Aorta (tissue), 5 donors: Measurements from ENCODE around the gene LRRC8D. TPM values are rescaled to one million over a fixed set of nuclear protein-coding genes. Genes with fewer than 3 reads are reported as not detected.

Experiments used
- ATAC-seq: fragments of 200-7000 bp; cut with Tn5 transposase; one replicate; pipeline ENCODE4 v1.9.1; 2022; ENCODE audit warnings: moderate library complexity; ENCODE audit not compliant: low FRiP score
- DNase-seq, 2 donors: peaks; one replicate each; pipeline ENCODE4 v3.0.0-alpha.2; 2020
- H3K27ac ChIP-seq, 2 donors: one replicate each; pipeline ENCODE4 v1.5.1; 2013; ENCODE audit warnings: low read length in 2 of 2, mild to moderate bottlenecking in 2 of 2, moderate library complexity in 2 of 2, control low read depth in 1 of 2, inconsistent platforms in 1 of 2, low read depth in 1 of 2
- H3K27me3 ChIP-seq, 2 donors: one replicate each; pipeline ENCODE4 v1.6.1; 2013; ENCODE audit warnings: control low read depth in 1 of 2, low read length in 1 of 2, mild to moderate bottlenecking in 1 of 2, moderate library complexity in 1 of 2; ENCODE audit not compliant: insufficient read depth in 2 of 2, control insufficient read depth in 1 of 2
- H3K36me3 ChIP-seq, 2 donors: one replicate each; pipeline ENCODE4 v1.6.1; 2013; ENCODE audit warnings: control low read depth in 1 of 2, low read length in 1 of 2, mild to moderate bottlenecking in 1 of 2; ENCODE audit not compliant: insufficient read depth in 2 of 2, control insufficient read depth in 1 of 2
- H3K4me1 ChIP-seq, 2 donors: one replicate each; pipeline ENCODE4 v1.6.1; 2013; ENCODE audit warnings: low read length in 2 of 2, control low read depth in 1 of 2, mild to moderate bottlenecking in 1 of 2, moderate library complexity in 1 of 2; ENCODE audit not compliant: insufficient read depth in 2 of 2, control insufficient read depth in 1 of 2
- H3K4me3 ChIP-seq, 2 donors: one replicate each; pipeline ENCODE4 v1.5.1; 2013; ENCODE audit warnings: low read length in 2 of 2, control low read depth in 1 of 2, mild to moderate bottlenecking in 1 of 2
- H3K9me3 ChIP-seq: one replicate; pipeline ENCODE4 v1.6.1; 2013; ENCODE audit warnings: mild to moderate bottlenecking, low read length; ENCODE audit not compliant: control insufficient read depth
- WGBS, 2 donors: extraction: QIAGEN DNeasy Blood & Tissue Kit; methylation state at CpG; one replicate each; pipeline ENCODE4 v1.1.7; 2013; 5-methylcytosine and 5-hydroxymethylcytosine counted together
- intact Hi-C, 2 donors: fragments of 100-400 bp; cut with DNase I; formaldehyde crosslinking; loops; one replicate each; pipeline versions ENCODE4 v1.14.2 to v1.15.0; 2022
- polyA plus RNA-seq, 2 donors: library from polyadenylated mRNA; stranded (reverse); fragments of 200-250 nt; gene quantifications; one replicate each; pipeline ENCODE4 v1.2.3, GENCODE V29; 2013
- total RNA-seq, 2 donors: library from RNA; stranded (reverse); fragmentation: NEBNext Ultra II Directional; extraction: Animal tissue kit (Norgen Biotek cat#: 25700); gene quantifications; one replicate each; pipeline ENCODE4 v1.2.1, GENCODE V29; 2021
- donor health status: healthy with polysubstance abuse.
- donor health status: Bipolar disorder and iron deficiency.
- donor health status: DM: no; HTN: no; CAD: no.
- donor health status: DM: no; HTN: no; CAD: no.
- donor health status: DM: yes; HTN: yes; CAD: no.

Gene LRRC8D
- total and polyA plus RNA-seq, 4 donors: 0.38 to 10.3 (median 4.0) TPM

GRCh38 chr1:89954401-89954800 lies 133.6 kb downstream of the LRRC8D start:
- Histone ChIP-seq H3K27ac (no peak overlapping the region), H3K36me3 (no peaks in the 10 kb centered on the region), H3K4me1 (no peaks in the 10 kb centered on the region), H3K27me3 (no peaks in the 10 kb centered on the region), H3K9me3 (peaks cover 2% of the 10 kb centered on the region), H3K4me3 (no peak overlapping the region)
- ATAC-seq: no peak
- DNase-seq: no peak
- 95 to 100% methylated on average over 1 of the region's 1 CpG for WGBS, 2 donors
- intact Hi-C loops: no loop called here

GRCh38 chr1:89955311-89956205 lies 134.7 kb downstream of the LRRC8D start:
- no peak overlapping the region for H3K27ac ChIP-seq
- ATAC-seq (no peak), DNase-seq (no peak)
- no peak overlapping the region for H3K4me3 ChIP-seq
- H3K4me1 ChIP-seq: no peaks in the 10 kb centered on the region
- WGBS, 2 donors: 95 to 96% methylated on average over 7 of the region's 7 CpGs
- intact Hi-C loops: no loop called here
- H3K9me3 ChIP-seq: peaks cover 2% of the 10 kb centered on the region
- H3K36me3 ChIP-seq: no peaks in the 10 kb centered on the region
- H3K27me3 ChIP-seq: no peaks in the 10 kb centered on the region

GRCh38 chr1:89957107-89957506 lies 136.3 kb downstream of the LRRC8D start:
- DNase-seq (no peak), ATAC-seq (no peak)
- H3K36me3 ChIP-seq: no peaks in the 10 kb centered on the region
- H3K9me3 ChIP-seq: peaks cover 2% of the 10 kb centered on the region
- H3K27me3 ChIP-seq: no peaks in the 10 kb centered on the region
- H3K27ac ChIP-seq: no peak overlapping the region
- no peaks in the 10 kb centered on the region for H3K4me1 ChIP-seq
- intact Hi-C loops: no loop called here
- no peak overlapping the region for H3K4me3 ChIP-seq
- 39 to 49% methylated on average over 1 of the region's 1 CpG for WGBS, 2 donors

DNA sequence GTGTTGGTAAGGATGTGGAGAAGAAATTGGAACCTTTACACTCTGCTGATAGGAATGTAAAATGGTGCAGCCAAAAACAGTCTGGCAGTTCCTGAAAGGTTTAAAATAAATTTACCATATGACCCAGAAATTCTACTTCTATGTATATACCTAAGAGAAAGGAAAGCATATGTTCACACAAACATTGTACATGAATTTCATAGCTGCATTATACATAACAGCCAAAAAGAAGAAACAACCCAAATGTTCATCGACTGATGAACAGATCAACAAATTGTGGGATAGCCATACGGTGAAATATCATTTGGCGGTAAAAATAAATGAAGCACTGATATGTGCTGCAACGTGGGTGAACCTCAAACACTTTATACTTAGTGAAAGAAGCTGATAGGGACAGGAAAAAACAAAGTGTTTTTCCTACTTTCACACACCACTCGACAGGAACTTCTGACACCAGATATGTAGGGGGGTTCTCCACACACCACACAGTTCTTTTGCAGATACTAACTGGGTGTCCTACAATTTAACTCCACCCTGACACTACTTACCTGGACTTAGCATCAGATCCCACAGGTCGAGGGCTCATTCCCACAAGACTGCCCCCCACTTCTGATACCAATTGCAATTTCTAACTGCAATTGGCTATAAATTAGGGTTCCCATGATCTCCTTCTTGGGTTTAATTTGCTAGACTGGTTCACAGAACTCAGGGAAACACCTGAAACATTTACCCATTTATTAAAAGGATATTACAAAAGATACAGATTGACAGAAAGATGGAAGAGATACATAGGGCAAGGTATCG lies 138.2 kb downstream of the LRRC8D start:
- intact Hi-C loops: no loop called here
- Histone ChIP-seq H3K36me3 (no peaks in the 10 kb centered on the region), H3K27ac (no peak overlapping the region), H3K27me3 (no peaks in the 10 kb centered on the region), H3K4me3 (no peak overlapping the region), H3K4me1 (no peaks in the 10 kb centered on the region), H3K9me3 (peaks cover 2% of the 10 kb centered on the region)
- ATAC-seq (no peak), DNase-seq (no peak)
- 86 to 88% methylated on average over 7 of the region's 7 CpGs for WGBS, 2 donors

DNA sequence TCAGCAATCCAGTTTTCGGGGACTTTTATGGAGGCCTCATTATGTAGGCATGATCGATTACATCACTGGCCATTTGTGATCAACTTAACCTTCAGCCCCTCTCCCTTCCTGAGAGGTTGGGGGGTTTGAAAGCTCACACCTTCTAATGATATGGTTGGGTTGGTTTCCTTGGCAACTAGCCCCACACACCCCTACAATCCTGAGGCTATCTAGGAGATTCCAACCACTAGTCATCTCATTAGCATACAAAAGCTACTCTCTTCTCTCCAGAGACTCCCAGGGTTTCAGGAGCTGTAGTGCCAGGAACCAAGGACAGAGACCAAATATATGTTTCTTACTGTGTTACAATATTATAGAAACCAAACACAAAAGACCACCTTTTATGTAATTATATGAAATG lies 138.9 kb downstream of the LRRC8D start:
- DNase-seq (no peak), ATAC-seq (no peak)
- 93 to 97% methylated on average over 2 of the region's 2 CpGs for WGBS, 2 donors
- Histone ChIP-seq H3K27me3 (no peaks in the 10 kb centered on the region), H3K9me3 (peaks cover 2% of the 10 kb centered on the region), H3K4me3 (no peak overlapping the region), H3K36me3 (no peaks in the 10 kb centered on the region), H3K27ac (no peak overlapping the region), H3K4me1 (no peaks in the 10 kb centered on the region)
- intact Hi-C loops: no loop called here

DNA sequence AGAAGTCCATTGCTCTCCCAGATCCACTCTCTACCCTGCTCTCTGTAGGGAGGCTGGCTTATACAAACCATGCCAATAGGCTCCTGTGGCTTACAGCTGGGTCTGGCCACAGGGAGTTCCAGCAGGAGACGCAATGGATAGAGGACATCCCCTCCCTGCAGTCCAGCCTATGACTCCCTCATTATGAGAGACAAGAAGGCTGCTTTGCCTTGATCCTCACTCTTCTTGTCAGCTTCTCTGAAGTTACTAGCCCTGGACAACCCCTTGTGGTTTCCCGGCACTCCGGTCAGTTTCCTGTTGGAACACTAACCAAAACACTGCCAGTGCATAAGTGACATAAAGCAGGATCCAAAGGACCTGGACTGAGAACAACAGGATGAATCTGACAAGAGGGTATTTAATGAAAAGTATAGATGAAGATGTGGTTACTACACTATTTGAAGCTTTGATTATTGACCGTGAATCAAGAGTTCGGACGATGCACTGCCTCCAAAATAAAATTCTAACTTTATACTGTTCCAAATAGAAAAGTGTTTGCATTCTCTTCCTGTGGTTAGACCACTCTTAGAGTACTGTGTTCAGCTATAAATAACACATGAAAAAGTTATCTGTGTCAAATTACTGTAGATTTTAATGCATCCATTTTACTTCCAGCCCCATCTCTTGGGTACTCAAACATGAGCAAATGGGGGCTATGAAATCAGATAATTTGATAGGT lies 141.4 kb downstream of the LRRC8D start:
- intact Hi-C loops: no loop called here
- no peak overlapping the region for H3K27ac ChIP-seq
- no peak for DNase-seq
- 52% methylated on average over 6 of the region's 6 CpGs for WGBS, 2 donors
- no peak for ATAC-seq
- no peaks in the 10 kb centered on the region for H3K36me3 ChIP-seq
- H3K4me3 ChIP-seq: no peak overlapping the region
- no peaks in the 10 kb centered on the region for H3K4me1 ChIP-seq
- H3K27me3 ChIP-seq: no peaks in the 10 kb centered on the region
- peaks cover 2% of the 10 kb centered on the region for H3K9me3 ChIP-seq

DNA sequence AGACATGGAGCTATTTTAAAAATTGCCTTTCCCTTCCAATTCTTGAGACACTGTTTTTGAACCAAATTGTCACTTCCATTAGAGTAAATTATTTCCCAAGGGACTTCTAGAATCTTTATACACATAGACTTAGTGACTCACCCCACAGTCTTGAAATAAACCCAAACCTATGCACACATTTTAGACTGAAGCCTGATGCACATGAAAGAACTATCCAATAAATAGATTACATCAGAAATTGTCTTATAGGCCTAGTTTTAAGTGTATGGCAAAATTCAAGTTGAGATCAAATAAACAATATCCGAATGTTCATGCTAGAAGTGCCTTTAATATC lies 141.9 kb downstream of the LRRC8D start:
- H3K4me1 ChIP-seq: no peaks in the 10 kb centered on the region
- no peaks in the 10 kb centered on the region for H3K36me3 ChIP-seq
- H3K27me3 ChIP-seq: no peaks in the 10 kb centered on the region
- no peak overlapping the region for H3K27ac ChIP-seq
- H3K9me3 ChIP-seq: peaks cover 2% of the 10 kb centered on the region
- intact Hi-C loops: no loop called here
- DNase-seq (no peak), ATAC-seq (no peak)
- no peak overlapping the region for H3K4me3 ChIP-seq
- WGBS, 2 donors: 79 to 89% methylated on average over 1 of the region's 1 CpG

- WGBS, 2 donors: 54% methylated on average over 4 of the region's 4 CpGs
- Histone ChIP-seq H3K4me1 (no peaks in the 10 kb centered on the region), H3K36me3 (no peaks in the 10 kb centered on the region), H3K9me3 (no peaks in the 10 kb centered on the region), H3K27me3 (no peaks in the 10 kb centered on the region), H3K4me3 (no peak overlapping the region), H3K27ac (no peak overlapping the region)
- no peak for DNase-seq
- no peak for ATAC-seq
- intact Hi-C loops: no loop called here
Observed at GRCh38 chr1:89965193-89965768, 144.4 kb downstream of the LRRC8D start.
